HepG2 (cell line): ENCODE data around the gene PSMD2. TPM values are rescaled to one million over a fixed set of nuclear protein-coding genes. Genes with fewer than 3 reads are reported as not detected.

Experiments used
- AHDC1 ChIP-seq: sonication (generic); formaldehyde crosslinking; IDR thresholded peaks from 2 replicates; pipeline ENCODE4 v1.5.1; 2020; ENCODE audit warnings: mild to moderate bottlenecking, missing genetic modification reagents, borderline replicate concordance
- ARID5B ChIP-seq: IDR thresholded peaks from 2 replicates; pipeline ENCODE4 v1.4.0; 2020; ENCODE audit warnings: mild to moderate bottlenecking, missing genetic modification reagents
- CBX1 ChIP-seq: IDR thresholded peaks from one replicate; pipeline ENCODE4 v1.6.1; 2016; ENCODE audit warnings: antibody characterized with exemption, low read depth
- ERF ChIP-seq: IDR thresholded peaks from 2 replicates; pipeline ENCODE4 v1.6.1; 2018; ENCODE audit warnings: missing biosample characterization, missing genetic modification reagents
- SIN3B ChIP-seq: fragments of 150-350 bp; IDR thresholded peaks from 2 replicates; pipeline ENCODE4 v1.6.1; 2014; ENCODE audit warnings: low read length
- TBX3 ChIP-seq: fragments of 450-650 bp; IDR thresholded peaks from 2 replicates; pipeline ENCODE4 v1.6.1; 2017; ENCODE audit warnings: antibody characterized with exemption, mild to moderate bottlenecking, inconsistent platforms, borderline replicate concordance
- THAP7 ChIP-seq: sonication (generic); formaldehyde crosslinking; IDR thresholded peaks from 2 replicates; pipeline ENCODE4 v1.8.1; 2023; ENCODE audit warnings: mild to moderate bottlenecking, missing genetic modification reagents
- ZMYM4 ChIP-seq: sonication (generic); formaldehyde crosslinking; IDR thresholded peaks from 2 replicates; pipeline ENCODE4 v1.8.1; 2023; ENCODE audit warnings: mild to moderate bottlenecking, missing genetic modification reagents
- ZNF143 ChIP-seq: sonication (generic); formaldehyde crosslinking; IDR thresholded peaks from 2 replicates; pipeline ENCODE4 v1.4.0; 2020; ENCODE audit warnings: missing genetic modification reagents
- ZNF510 ChIP-seq: sonication (generic); formaldehyde crosslinking; IDR thresholded peaks from 2 replicates; pipeline ENCODE4 v1.4.0; 2020; ENCODE audit warnings: low read depth, mild to moderate bottlenecking, missing genetic modification reagents
- ZNF546 ChIP-seq: sonication (generic); formaldehyde crosslinking; conservative IDR thresholded peaks from 2 replicates; pipeline ENCODE4 v1.8.1; 2023; ENCODE audit warnings: mild to moderate bottlenecking, missing genetic modification reagents
- ZNF646 ChIP-seq: sonication (generic); formaldehyde crosslinking; IDR thresholded peaks from 2 replicates; pipeline ENCODE4 v1.9.0; 2021; ENCODE audit warnings: mild to moderate bottlenecking, missing genetic modification reagents
- polyA plus RNA-seq, 8 experiments: library from polyadenylated mRNA; depleted of rRNA in 3 of 8; stranded (reverse) in 7 of 8; unstranded in 1 of 8; fragments of >200 nt; fragmentation: Illumina TruSeq in 4 of 8; extraction: Trizol in 4 of 8; gene quantifications; 2 replicates each; pipeline versions ENCODE4 v1.2.1 to v1.2.3, GENCODE V29; 2011 to 2016; ENCODE audit warnings: low read depth in 4 of 8, missing spikeins in 1 of 8, mixed read lengths in 1 of 8; ENCODE audit not compliant: insufficient read depth in 1 of 8
- total RNA-seq, 5 experiments: library from RNA; depleted of rRNA; stranded (reverse); fragments of >200 nt; fragmentation: Illumina TruSeq; extraction: Trizol; gene quantifications; 2 replicates each; pipeline ENCODE4 v1.2.3, GENCODE V29; 2016; ENCODE audit warnings: low read depth in 1 of 5

PSMD2 gene
- total and polyA plus RNA-seq, 2 of the 13 experiments (the other 11 are each of a cell fraction or from before 2014, with no cell fraction given): 125 to 200 TPM

GRCh38 chr3:184249412-184250166 is 49.5 kb upstream of the PSMD2 start, which contains the start of gene EEF1AKMT4 (continued):
- TF ChIP-seq THAP7 (CRISPR knock-in tag): no peak
- peak; percentile 10; the same call in 1 of the 2 replicates for TF ChIP-seq AHDC1 (CRISPR knock-in tag)
- no peak for TF ChIP-seq ZNF646 (CRISPR knock-in tag)
- 0 out of 2 replicates have a peak, but pooled peaks have one; percentile 55 for TF ChIP-seq ZNF546 (CRISPR knock-in tag)
- TF ChIP-seq ZMYM4: peak; percentile 60
- TF ChIP-seq SIN3B: peak; percentile 76; the same call in 1 of the 2 replicates
- TF ChIP-seq CBX1: no peak
- TF ChIP-seq TBX3: no peak
- TF ChIP-seq ERF: peak; percentile 49
- TF ChIP-seq ARID5B (CRISPR knock-in tag): peak; percentile 28
- TF ChIP-seq ZNF510: no peak
- no peak; the same call in 1 of the 2 replicates for TF ChIP-seq ZNF143 (CRISPR knock-in tag)
